Middle frontal gyrus (tissue), 1 donor: ENCODE results near the gene TRAF7.

Experiments used
- DNase-seq: peaks from one replicate; pipeline ENCODE4 v3.0.0-alpha.2; 2015; ENCODE audit warnings: low spot score; ENCODE audit errors: extremely low spot score

TRAF7 gene

GRCh38 chr16:2213817-2214718, 58.5 kb downstream of the TRAF7 start:
- no peak for DNase-seq

GRCh38 chr16:2214719-2214968, 59.1 kb downstream of the TRAF7 start, which contains the start of gene PGP:
Gene PGP (minus strand): TSS chr16:2214840. CDS start chr16:2214777, 63 bp downstream.
- peak; percentile 97 for DNase-seq

GRCh38 chr16:2216330-2216729, 60.7 kb downstream of the TRAF7 start:
- no peak for DNase-seq

- peak; percentile 94 for DNase-seq
These were observed 67.8 kb downstream of the TRAF7 start, which contains the start of gene E4F1 for GRCh38 chr16:2223221-2223941. Gene E4F1 (plus strand): TSS chr16:2223591. CDS start chr16:2223614, 23 bp downstream.

GRCh38 chr16:2223942-2224486, 68.4 kb downstream of the TRAF7 start:
- no peak for DNase-seq

GRCh38 chr16:2226245-2226793, 70.7 kb downstream of the TRAF7 start:
- DNase-seq, result no peak

DNA sequence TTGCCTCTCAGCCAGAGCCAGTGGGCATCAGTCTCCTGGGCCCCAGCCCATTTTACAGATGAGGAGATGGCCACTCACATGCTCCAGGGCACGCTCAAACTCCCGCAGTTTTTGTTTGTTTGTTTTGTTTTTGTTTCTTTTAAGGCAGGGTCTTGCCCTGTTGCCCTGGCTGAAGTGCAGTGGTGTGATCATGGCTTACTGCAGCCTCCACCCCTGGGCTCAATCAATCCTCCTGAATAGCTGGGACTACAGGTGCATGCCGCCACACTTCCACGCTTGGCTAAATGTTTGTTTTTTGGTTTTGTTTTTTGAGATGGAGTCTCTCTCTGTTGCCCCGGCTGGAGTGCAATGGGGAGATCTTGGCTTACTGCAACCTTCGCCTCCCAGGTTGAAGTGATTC, 71.3 kb downstream of the TRAF7 start:
- DNase-seq, result no peak
